Measurements from ENCODE around the gene SRGAP2B.
"Not testable (repeated sequence)": the region's sequence is repeated elsewhere in the genome, so short reads cannot be mapped to it uniquely, and the experiment has no call there.

The SRGAP2B gene

GRCh38 chr1:145094655-145095211, 395 bp downstream of the SRGAP2B start:
- DNase-seq (ENCODE audit: insufficient read length, low spot score); FAIRE-seq: not testable (repeated sequence)

- DNase-seq (ENCODE audit: insufficient read length, low spot score); FAIRE-seq: not testable (repeated sequence)
Observed at GRCh38 chr1:145093517-145094149, 1.5 kb downstream of the SRGAP2B start.

GRCh38 chr1:145082483-145083255, 12.5 kb downstream of the SRGAP2B start:
- not testable (repeated sequence) for DNase-seq (ENCODE audit: insufficient read length, low spot score); FAIRE-seq

- not testable (repeated sequence) for DNase-seq (ENCODE audit: insufficient read length, low spot score); FAIRE-seq
Observed at GRCh38 chr1:145080193-145080592, 14.9 kb downstream of the SRGAP2B start.

- not testable (repeated sequence) for DNase-seq (ENCODE audit: insufficient read length, low spot score); FAIRE-seq
Observed at GRCh38 chr1:145079737-145080136, 15.4 kb downstream of the SRGAP2B start.

GRCh38 chr1:145078787-145079370, 16.2 kb downstream of the SRGAP2B start:
- FAIRE-seq; DNase-seq (ENCODE audit: insufficient read length, low spot score): not testable (repeated sequence)

GRCh38 chr1:145077872-145078786, 17.0 kb downstream of the SRGAP2B start:
- not testable (repeated sequence) for DNase-seq (ENCODE audit: insufficient read length, low spot score); FAIRE-seq

GRCh38 chr1:145076877-145077276, 18.3 kb downstream of the SRGAP2B start:
- not testable (repeated sequence) for DNase-seq (ENCODE audit: insufficient read length, low spot score); FAIRE-seq

GRCh38 chr1:145074021-145074559, 21.0 kb downstream of the SRGAP2B start:
- FAIRE-seq; DNase-seq (ENCODE audit: insufficient read length, low spot score): not testable (repeated sequence)

- DNase-seq (ENCODE audit: insufficient read length, low spot score); FAIRE-seq: not testable (repeated sequence)
Observed at GRCh38 chr1:145071569-145071968, 23.6 kb downstream of the SRGAP2B start.

- not testable (repeated sequence) for FAIRE-seq; DNase-seq (ENCODE audit: insufficient read length, low spot score)
Observed at GRCh38 chr1:145066486-145066885, 28.6 kb downstream of the SRGAP2B start.

GRCh38 chr1:145065194-145065826, 29.8 kb downstream of the SRGAP2B start:
- FAIRE-seq; DNase-seq (ENCODE audit: insufficient read length, low spot score): not testable (repeated sequence)

- not testable (repeated sequence) for FAIRE-seq
Observed at GRCh38 chr1:145063941-145064648, 31.0 kb downstream of the SRGAP2B start.

GRCh38 chr1:145063285-145063684, 31.8 kb downstream of the SRGAP2B start:
- not testable (repeated sequence) for FAIRE-seq; DNase-seq (ENCODE audit: insufficient read length, low spot score)

More at GRCh38 chr1:145063941-145064648, 31.0 kb downstream of the SRGAP2B start:
- not testable (repeated sequence) for DNase-seq (ENCODE audit: insufficient read length, low spot score)

GRCh38 chr1:145058184-145058583, 36.9 kb downstream of the SRGAP2B start:
- FAIRE-seq; DNase-seq (ENCODE audit: insufficient read length, low spot score): not testable (repeated sequence)

- FAIRE-seq; DNase-seq (ENCODE audit: insufficient read length, low spot score): not testable (repeated sequence)
Observed at GRCh38 chr1:145055217-145055760, 39.8 kb downstream of the SRGAP2B start.

- FAIRE-seq; DNase-seq (ENCODE audit: insufficient read length, low spot score): not testable (repeated sequence)
Observed at GRCh38 chr1:145053428-145053827, 41.7 kb downstream of the SRGAP2B start.

Measured in HTR-8/SVneo (cell line).